ENCODE measurements around the gene ANGPTL5.
A peak's percentile ranks its signal among the peaks of the same experiment; 100 is the strongest.

- TF ChIP-seq, protein P1, sequence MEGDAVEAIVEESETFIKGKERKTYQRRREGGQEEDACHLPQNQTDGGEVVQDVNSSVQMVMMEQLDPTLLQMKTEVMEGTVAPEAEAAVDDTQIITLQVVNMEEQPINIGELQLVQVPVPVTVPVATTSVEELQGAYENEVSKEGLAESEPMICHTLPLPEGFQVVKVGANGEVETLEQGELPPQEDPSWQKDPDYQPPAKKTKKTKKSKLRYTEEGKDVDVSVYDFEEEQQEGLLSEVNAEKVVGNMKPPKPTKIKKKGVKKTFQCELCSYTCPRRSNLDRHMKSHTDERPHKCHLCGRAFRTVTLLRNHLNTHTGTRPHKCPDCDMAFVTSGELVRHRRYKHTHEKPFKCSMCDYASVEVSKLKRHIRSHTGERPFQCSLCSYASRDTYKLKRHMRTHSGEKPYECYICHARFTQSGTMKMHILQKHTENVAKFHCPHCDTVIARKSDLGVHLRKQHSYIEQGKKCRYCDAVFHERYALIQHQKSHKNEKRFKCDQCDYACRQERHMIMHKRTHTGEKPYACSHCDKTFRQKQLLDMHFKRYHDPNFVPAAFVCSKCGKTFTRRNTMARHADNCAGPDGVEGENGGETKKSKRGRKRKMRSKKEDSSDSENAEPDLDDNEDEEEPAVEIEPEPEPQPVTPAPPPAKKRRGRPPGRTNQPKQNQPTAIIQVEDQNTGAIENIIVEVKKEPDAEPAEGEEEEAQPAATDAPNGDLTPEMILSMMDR (IDR thresholded peaks at IDR 0.05 in 4 of 5, conservative IDR thresholded peaks at IDR 0.05 in 1 of 5): peak in 2 of 5 experiments; percentile 31 to 42
- TF ChIP-seq POLR2A (IDR thresholded peaks at IDR 0.05): no peak
Observed at GRCh38 chr11:101848262-101848661, 68.1 kb downstream of the ANGPTL5 start.
